ENCODE data around the gene A1BG.

The A1BG gene

DNA sequence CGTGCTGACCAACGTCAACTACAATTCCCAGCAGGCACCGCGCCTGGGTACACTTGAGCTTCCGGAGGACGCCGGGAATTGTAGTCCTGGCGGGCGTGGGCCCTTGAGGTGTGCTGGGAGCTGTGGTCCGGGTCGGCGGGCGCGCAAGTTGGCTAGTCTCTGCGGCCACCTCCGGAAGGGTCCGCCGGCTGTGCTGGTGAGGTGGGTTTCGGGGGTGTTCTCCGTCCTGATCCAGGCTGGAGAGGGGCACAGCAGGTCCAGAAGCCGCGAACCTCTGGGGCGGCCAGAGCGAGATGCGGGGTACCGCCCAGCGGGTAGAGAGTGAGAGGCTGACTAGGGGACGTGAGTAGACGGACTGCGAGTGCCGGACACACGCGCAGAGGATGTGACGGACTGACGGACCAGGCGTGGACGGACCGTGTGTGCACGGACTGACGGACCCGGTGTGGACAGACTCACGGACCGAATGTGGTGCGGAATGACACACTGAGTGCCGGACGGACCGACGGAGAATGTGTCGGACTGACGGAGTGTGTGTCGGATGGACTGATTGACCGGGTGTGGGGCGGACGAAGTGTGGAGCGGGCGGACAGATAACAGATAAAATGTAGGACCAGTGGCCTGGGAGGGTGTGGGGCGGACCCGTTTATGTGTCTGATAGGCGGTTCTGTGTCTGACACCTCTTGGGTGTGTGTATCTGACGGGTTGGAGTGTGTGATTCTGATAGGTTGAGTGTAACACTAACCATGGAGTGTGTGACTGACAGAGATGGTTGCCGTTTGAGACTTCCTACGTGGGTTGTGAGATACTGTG is 26.2 kb downstream of the A1BG start, which contains the start of gene ZSCAN22:
Gene ZSCAN22 (plus strand): TSS at position 81 of the 813 bp plus-strand sequence. CDS start 7,809 bp downstream, outside the sequence.
- Histone ChIP-seq H3K9me3 (ENCODE audit: control insufficient read depth, insufficient read depth, low read depth, low read length) (no peaks in the 10 kb centered on the region), H3K27ac (ENCODE audit: extremely low read depth, low read depth, low read length) (peak within 1 kb of the TSS; percentile 67; the same call in 1 of the 2 replicates), H3K4me1 (ENCODE audit: control insufficient read depth, insufficient read depth, low read length) (peaks cover 3% of the 10 kb centered on the region; the same call in 1 of the 2 replicates), H3K36me3 (ENCODE audit: control insufficient read depth in 2 of 2, insufficient read depth in 1 of 2, low read length in 2 of 2) (peaks cover 0 to 10% of the 10 kb centered on the region in 2 experiments; a peak in 2 of 3 replicates), H3K4me3 (ENCODE audit: low read depth, low read length) (peak within 1 kb of the TSS; percentile 98)
- ChIA-PET POLR2A (interaction anchor here (0.6 to 2.1 kb wide), 20 partner anchors 9 to 249 kb away, joined by 3 to 38 read pairs (median 6); partner anchors contain the start of genes ERVK3-1, RPS5, TRIM28 and ZBTB45), CTCF (interaction anchor here (0.7 to 1.5 kb wide), 3 partner anchors 20 to 109 kb away, joined by 3 to 4 read pairs (median 3); no protein-coding TSS in a partner anchor)
- TF ChIP-seq ZNF777 (tag by site-specific recombination; IDR thresholded peaks at IDR 0.05; ENCODE audit: borderline replicate concordance): peak; percentile 96; the same call in 1 of the 2 replicates
- TF ChIP-seq WT1 (tag by site-specific recombination; IDR thresholded peaks at IDR 0.05): no peak
- TF ChIP-seq ZNF433 (tag by site-specific recombination; IDR thresholded peaks at IDR 0.05; ENCODE audit: low read depth): no peak
- TF ChIP-seq YY1 (tag by site-specific recombination; IDR thresholded peaks at IDR 0.05): peak; percentile 78; the same call in 1 of the 2 replicates
- peak; percentile 71 for TF ChIP-seq ZNF366 (tag by site-specific recombination; conservative IDR thresholded peaks at IDR 0.05)
- peak; percentile 12; the same call in 1 of the 2 replicates for TF ChIP-seq ZNF16 (tag by site-specific recombination; IDR thresholded peaks at IDR 0.05; ENCODE audit: low read depth)
- no peak for TF ChIP-seq ZNF626 (tag by site-specific recombination; IDR thresholded peaks at IDR 0.05)
- no peak for TF ChIP-seq PRDM2 (tag by site-specific recombination; IDR thresholded peaks at IDR 0.05; ENCODE audit: borderline replicate concordance)
- peak; percentile 99 for TF ChIP-seq ZNF561 (tag by site-specific recombination; IDR thresholded peaks at IDR 0.05; ENCODE audit: borderline replicate concordance)
- TF ChIP-seq GLIS2 (tag by site-specific recombination; IDR thresholded peaks at IDR 0.05): peak; percentile 45; the same call in 1 of the 2 replicates
- TF ChIP-seq KLF8 (tag by site-specific recombination; IDR thresholded peaks at IDR 0.05): peak; percentile 95
- no peak for TF ChIP-seq OSR2 (tag by site-specific recombination; IDR thresholded peaks at IDR 0.05)
- peak; percentile 80; the same call in 1 of the 2 replicates for TF ChIP-seq PRDM10 (tag by site-specific recombination; IDR thresholded peaks at IDR 0.05)
- peak; percentile 72; the same call in 1 of the 2 replicates for TF ChIP-seq ZNF792 (tag by site-specific recombination; IDR thresholded peaks at IDR 0.05)
- peak; percentile 18; the same call in 1 of the 2 replicates for TF ChIP-seq ZNF623 (tag by site-specific recombination; IDR thresholded peaks at IDR 0.05)
- peak; percentile 61 for TF ChIP-seq KLF17 (tag by site-specific recombination; IDR thresholded peaks at IDR 0.05)
- TF ChIP-seq ZNF558 (tag by site-specific recombination; IDR thresholded peaks at IDR 0.05): no peak
- no peak for TF ChIP-seq ZNF19 (tag by site-specific recombination; IDR thresholded peaks at IDR 0.05; ENCODE audit: low read depth)
- TF ChIP-seq ZNF274 (IDR thresholded peaks at IDR 0.05; ENCODE audit: low read length): no peak
- TF ChIP-seq ZNF274 (tag by site-specific recombination; IDR thresholded peaks at IDR 0.05; ENCODE audit: borderline replicate concordance): no peak
- peak; percentile 79 for TF ChIP-seq ZEB2 (tag by site-specific recombination; IDR thresholded peaks at IDR 0.05)
- TF ChIP-seq SCRT1 (tag by site-specific recombination; IDR thresholded peaks at IDR 0.05; ENCODE audit: borderline replicate concordance): no peak
- no peak for TF ChIP-seq ZFP3 (tag by site-specific recombination; IDR thresholded peaks at IDR 0.05; ENCODE audit: low read depth)
- no peak for TF ChIP-seq GLI2 (tag by site-specific recombination; IDR thresholded peaks at IDR 0.05; ENCODE audit: borderline replicate concordance, low read depth)
- no peak for TF ChIP-seq GFI1B (tag by site-specific recombination; IDR thresholded peaks at IDR 0.05)
- no peak for TF ChIP-seq ZNF830 (tag by site-specific recombination; IDR thresholded peaks at IDR 0.05; ENCODE audit: low read depth)

Measured in HEK293 (cell line).